Smooth muscle cell (in vitro differentiated cells): ENCODE measurements around the gene SCRN3. TPM values are rescaled to one million over a fixed set of nuclear protein-coding genes. Genes with fewer than 3 reads are reported as not detected.

ENCODE experiments used
- DNase-seq: peaks from one replicate; lab custom pipeline; 2025; ENCODE audit not compliant: unreplicated experiment; lab: John Stamatoyannopoulos, UW
- H2AFZ ChIP-seq: fragments of 200-600 bp; sonication (generic); 2 replicates; pipeline ENCODE4 v1.6.0; 2016; ENCODE audit warnings: antibody characterized with exemption, low read depth, mild to moderate bottlenecking
- H3F3A ChIP-seq: fragments of 200-600 bp; sonication (generic); 2 replicates; pipeline ENCODE4 v1.6.0; 2017; ENCODE audit warnings: antibody characterized with exemption, low read depth
- H3K27ac ChIP-seq: fragments of 200-600 bp; sonication (generic); 2 replicates; pipeline ENCODE4 v1.5.1; 2016; ENCODE audit warnings: low read depth, mild to moderate bottlenecking
- H3K27me3 ChIP-seq: fragments of 200-600 bp; sonication (generic); 2 replicates; pipeline ENCODE4 v1.6.1; 2016; ENCODE audit warnings: low read depth, mild to moderate bottlenecking
- H3K36me3 ChIP-seq: fragments of 200-600 bp; sonication (generic); 2 replicates; pipeline ENCODE4 v1.5.1; 2016; ENCODE audit warnings: low read depth
- H3K4me1 ChIP-seq: fragments of 200-600 bp; sonication (generic); 2 replicates; pipeline ENCODE4 v1.5.1; 2016; ENCODE audit warnings: low read depth
- H3K4me2 ChIP-seq: fragments of 200-600 bp; sonication (generic); 2 replicates; pipeline ENCODE4 v1.6.0; 2016; ENCODE audit warnings: mild to moderate bottlenecking
- H3K4me3 ChIP-seq: fragments of 200-600 bp; sonication (generic); 2 replicates; pipeline ENCODE4 v1.5.1; 2016; ENCODE audit warnings: mild to moderate bottlenecking
- H3K79me2 ChIP-seq: fragments of 200-600 bp; sonication (generic); 2 replicates; pipeline ENCODE4 v1.6.0; 2016; ENCODE audit warnings: low read depth, mild to moderate bottlenecking
- H3K9ac ChIP-seq: fragments of 200-600 bp; sonication (generic); 2 replicates; pipeline ENCODE4 v1.6.0; 2016; ENCODE audit warnings: low read depth
- H3K9me3 ChIP-seq: fragments of 200-600 bp; sonication (generic); replicated peaks from 2 replicates; pipeline ENCODE4 v1.5.1; 2016; ENCODE audit warnings: low read depth
- H4K20me1 ChIP-seq: fragments of 200-600 bp; sonication (generic); 2 replicates; pipeline ENCODE4 v1.6.0; 2016; ENCODE audit warnings: low read depth
- WGBS: methylation state at CpG from one replicate; pipeline ENCODE4 v1.1.7; 2016; ENCODE audit warnings: low lambda C conversion rate; 5-methylcytosine and 5-hydroxymethylcytosine counted together
- polyA plus RNA-seq: library from polyadenylated mRNA; unstranded; fragments of >200 nt; fragmentation: Nextera tagmentation; extraction: Ambion mirVana; gene quantifications from 2 replicates; pipeline ENCODE4 v1.2.1, GENCODE V29; 2016
- total RNA-seq: library from RNA; depleted of rRNA; stranded (reverse); fragments of >200 nt; gene quantifications from 2 replicates; pipeline ENCODE4 v1.2.3, GENCODE V29; 2014
- TF ChIP-seq, protein P1 (sequence below): fragments of 200-600 bp; sonication (generic); IDR thresholded peaks from 2 replicates; pipeline ENCODE4 v1.5.1; 2017; ENCODE audit warnings: borderline replicate concordance, mild to moderate bottlenecking, antibody characterized with exemption; ENCODE audit not compliant: insufficient read depth, poor library complexity, severe bottlenecking

The SCRN3 gene
- total and polyA plus RNA-seq, 2 experiments from 2014 or later: 9.8 to 27.2 TPM

DNA sequence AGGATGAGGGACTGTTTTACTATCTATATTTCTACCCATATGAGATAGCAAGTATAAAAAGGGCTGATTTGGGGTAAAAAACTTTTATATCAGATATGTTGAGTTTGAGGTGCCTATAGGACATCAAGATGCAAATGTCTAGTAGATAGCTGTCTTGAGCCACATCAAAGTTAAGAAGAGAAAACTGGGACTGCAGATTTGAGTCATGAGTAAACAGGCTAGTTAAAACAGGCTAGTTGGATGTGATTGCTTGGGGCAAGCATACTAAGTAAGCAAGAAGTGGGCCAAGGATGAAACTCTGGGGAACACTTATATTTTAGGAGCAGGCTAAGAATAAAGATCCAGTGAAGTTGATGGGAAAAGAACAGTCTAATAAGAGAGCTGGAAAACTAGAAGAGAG, 2.8 kb upstream of the SCRN3 start:
- peaks cover 10% of the 10 kb centered on the region for H3K4me1 ChIP-seq
- no peak overlapping the region for H3K4me3 ChIP-seq
- peaks cover 37% of the 10 kb centered on the region for H4K20me1 ChIP-seq
- TF ChIP-seq, protein P1, sequence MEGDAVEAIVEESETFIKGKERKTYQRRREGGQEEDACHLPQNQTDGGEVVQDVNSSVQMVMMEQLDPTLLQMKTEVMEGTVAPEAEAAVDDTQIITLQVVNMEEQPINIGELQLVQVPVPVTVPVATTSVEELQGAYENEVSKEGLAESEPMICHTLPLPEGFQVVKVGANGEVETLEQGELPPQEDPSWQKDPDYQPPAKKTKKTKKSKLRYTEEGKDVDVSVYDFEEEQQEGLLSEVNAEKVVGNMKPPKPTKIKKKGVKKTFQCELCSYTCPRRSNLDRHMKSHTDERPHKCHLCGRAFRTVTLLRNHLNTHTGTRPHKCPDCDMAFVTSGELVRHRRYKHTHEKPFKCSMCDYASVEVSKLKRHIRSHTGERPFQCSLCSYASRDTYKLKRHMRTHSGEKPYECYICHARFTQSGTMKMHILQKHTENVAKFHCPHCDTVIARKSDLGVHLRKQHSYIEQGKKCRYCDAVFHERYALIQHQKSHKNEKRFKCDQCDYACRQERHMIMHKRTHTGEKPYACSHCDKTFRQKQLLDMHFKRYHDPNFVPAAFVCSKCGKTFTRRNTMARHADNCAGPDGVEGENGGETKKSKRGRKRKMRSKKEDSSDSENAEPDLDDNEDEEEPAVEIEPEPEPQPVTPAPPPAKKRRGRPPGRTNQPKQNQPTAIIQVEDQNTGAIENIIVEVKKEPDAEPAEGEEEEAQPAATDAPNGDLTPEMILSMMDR: no peak
- no peak overlapping the region for H3K9ac ChIP-seq
- H3K9me3 ChIP-seq: no peaks in the 10 kb centered on the region
- no peak overlapping the region for H3K27ac ChIP-seq
- peaks cover 65% of the 10 kb centered on the region for H3K79me2 ChIP-seq
- H3K4me2 ChIP-seq: no peak overlapping the region
- H2AFZ ChIP-seq: no peak overlapping the region
- DNase-seq: no peak
- H3K36me3 ChIP-seq: peaks cover 4% of the 10 kb centered on the region
- H3F3A ChIP-seq: no peaks in the 10 kb centered on the region
- H3K27me3 ChIP-seq: no peaks in the 10 kb centered on the region

DNA sequence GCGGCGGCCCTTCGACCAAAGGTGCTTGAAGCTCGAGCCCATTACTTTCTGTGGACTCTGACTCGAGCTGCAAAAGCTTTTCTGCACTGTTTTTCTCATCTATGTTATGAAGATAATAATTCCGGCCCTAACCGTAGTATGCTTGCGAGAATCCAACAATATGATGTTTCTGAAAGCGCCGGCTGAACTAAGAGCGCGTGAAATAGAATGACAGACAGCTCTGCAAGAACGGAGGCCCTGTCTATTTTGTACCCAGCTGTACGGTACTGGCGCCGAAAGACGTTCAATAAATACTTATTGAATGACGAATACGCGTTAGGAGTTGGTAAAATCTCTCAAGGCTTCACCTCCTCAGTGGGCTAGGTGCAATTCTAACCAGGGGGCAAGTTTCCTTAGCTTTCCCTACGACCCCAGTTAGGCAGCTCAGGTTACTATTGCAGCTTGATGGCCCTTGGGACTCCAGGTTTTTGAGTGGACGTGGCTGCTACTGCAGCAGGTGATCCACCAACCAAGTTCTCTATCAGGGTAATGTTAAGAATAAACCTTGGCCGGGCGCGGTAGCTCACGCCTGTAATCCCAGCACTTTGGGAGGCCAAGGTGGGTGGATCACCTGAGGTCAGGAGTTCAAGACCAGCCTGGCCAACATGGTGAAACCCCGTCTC, 570 bp downstream of the SCRN3 start:
- WGBS: 16% methylated on average over 27 of the region's 27 CpGs
- Histone ChIP-seq H3K4me3 (peak overlapping the region; percentile 92), H3K27ac (peak overlapping the region; percentile 85), H3F3A (no peaks in the 10 kb centered on the region), H4K20me1 (peaks cover 15% of the 10 kb centered on the region), H3K36me3 (peaks cover 4% of the 10 kb centered on the region), H3K4me2 (peak overlapping the region; percentile 92), H3K79me2 (peaks cover 43% of the 10 kb centered on the region), H3K27me3 (no peaks in the 10 kb centered on the region), H3K9me3 (no peaks in the 10 kb centered on the region), H3K4me1 (peaks cover 10% of the 10 kb centered on the region), H2AFZ (peak overlapping the region; percentile 92), H3K9ac (peak overlapping the region; percentile 89)
- DNase-seq: no peak
- TF ChIP-seq, protein P1: no peak

DNA sequence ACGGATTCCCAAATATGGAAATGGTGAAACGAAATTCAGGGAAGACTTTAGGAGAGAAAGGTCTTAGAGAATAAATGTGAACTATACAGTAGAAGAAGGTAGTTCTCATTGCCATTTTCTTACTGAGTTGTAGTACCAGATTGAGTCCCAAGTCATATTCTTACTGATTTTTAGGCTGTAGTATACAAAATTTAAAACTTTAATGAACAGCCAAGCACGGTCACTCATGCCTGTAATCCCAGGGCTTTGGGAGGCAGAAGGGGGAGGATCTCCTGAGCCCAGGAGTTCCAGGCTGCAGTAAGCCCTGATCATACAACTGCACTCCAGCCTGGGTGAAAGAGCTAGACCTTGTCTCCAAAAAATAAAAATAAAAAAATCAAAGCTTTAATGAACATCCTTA, 2.2 kb downstream of the SCRN3 start:
- no peak for DNase-seq
- no peak overlapping the region for H3K4me3 ChIP-seq
- H4K20me1 ChIP-seq: peaks cover 5% of the 10 kb centered on the region
- 76% methylated on average over 3 of the region's 3 CpGs for WGBS
- H3F3A ChIP-seq: no peaks in the 10 kb centered on the region
- H3K79me2 ChIP-seq: peaks cover 27% of the 10 kb centered on the region
- H3K9ac ChIP-seq: no peak overlapping the region
- H3K27ac ChIP-seq: no peak overlapping the region
- H3K4me2 ChIP-seq: no peak overlapping the region
- H3K4me1 ChIP-seq: peaks cover 10% of the 10 kb centered on the region
- TF ChIP-seq, protein P1: no peak
- no peaks in the 10 kb centered on the region for H3K9me3 ChIP-seq
- H3K27me3 ChIP-seq: no peaks in the 10 kb centered on the region
- no peak overlapping the region for H2AFZ ChIP-seq
- H3K36me3 ChIP-seq: no peaks in the 10 kb centered on the region

DNA sequence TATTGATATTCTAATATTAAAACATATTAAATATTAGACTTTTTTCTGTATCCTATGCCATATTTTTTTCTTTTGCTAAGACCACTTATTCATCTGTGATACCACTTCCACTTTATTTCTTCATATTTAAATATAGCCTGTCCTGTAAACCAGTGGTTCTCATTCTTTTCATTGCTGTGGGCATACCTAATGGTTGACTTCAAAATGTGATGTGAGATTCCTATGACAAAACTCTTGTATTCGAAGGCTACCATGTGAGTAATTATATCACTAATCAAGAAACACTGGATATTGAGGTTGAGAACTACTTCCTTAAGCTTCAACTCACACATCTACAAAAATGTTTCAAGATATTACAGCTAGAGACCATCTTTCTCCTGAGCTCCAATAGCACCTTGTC, 3.6 kb downstream of the SCRN3 start:
- no peak overlapping the region for H2AFZ ChIP-seq
- no peaks in the 10 kb centered on the region for H3K9me3 ChIP-seq
- TF ChIP-seq, protein P1: no peak
- no peaks in the 10 kb centered on the region for H3K36me3 ChIP-seq
- peaks cover under 1% of the 10 kb centered on the region for H4K20me1 ChIP-seq
- no peak overlapping the region for H3K27ac ChIP-seq
- no peak overlapping the region for H3K4me2 ChIP-seq
- peaks cover 6% of the 10 kb centered on the region for H3K4me1 ChIP-seq
- H3K9ac ChIP-seq: no peak overlapping the region
- DNase-seq: no peak
- no peak overlapping the region for H3K4me3 ChIP-seq
- H3K79me2 ChIP-seq: peaks cover 13% of the 10 kb centered on the region
- 88% methylated on average over 1 of the region's 1 CpG for WGBS
- H3F3A ChIP-seq: no peaks in the 10 kb centered on the region
- H3K27me3 ChIP-seq: no peaks in the 10 kb centered on the region
